Measurements from ENCODE around the gene PALS1. TPM values are rescaled to one million over a fixed set of nuclear protein-coding genes. Genes with fewer than 3 reads are reported as not detected.

The PALS1 gene
- total RNA-seq, 1 donor from 2014 or later: 30.1 TPM

DNA sequence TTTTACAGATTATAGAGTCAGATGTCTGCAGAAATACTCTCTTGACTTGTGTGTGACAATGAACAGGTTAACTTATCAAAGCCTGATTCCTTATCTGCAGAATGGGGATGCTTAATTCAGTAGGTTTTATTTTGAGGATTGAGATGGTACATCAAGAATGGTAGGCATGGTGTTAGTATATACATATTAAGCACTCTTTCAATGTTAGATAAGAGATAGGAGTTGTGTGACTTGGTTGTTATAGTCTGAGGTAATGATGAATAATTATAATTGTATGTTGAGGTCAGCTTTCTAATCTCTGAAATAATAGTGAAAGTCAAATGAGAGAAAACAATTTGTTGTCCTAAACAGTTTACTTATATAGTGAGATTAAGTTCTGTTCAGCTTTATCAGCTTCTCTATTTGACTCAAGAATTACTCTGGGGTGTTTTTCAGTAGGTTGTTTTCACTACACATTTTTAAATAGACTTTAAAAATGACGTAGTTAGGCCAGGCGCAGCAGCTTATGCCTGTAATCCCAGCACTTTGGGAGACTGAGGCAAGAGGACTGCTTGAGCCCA is 11.9 kb downstream of the PALS1 start:
- peaks cover 8% of the 10 kb centered on the region for H3K4me1 Mint-ChIP-seq (ENCODE audit: low read depth)
- TF ChIP-seq, protein P1, sequence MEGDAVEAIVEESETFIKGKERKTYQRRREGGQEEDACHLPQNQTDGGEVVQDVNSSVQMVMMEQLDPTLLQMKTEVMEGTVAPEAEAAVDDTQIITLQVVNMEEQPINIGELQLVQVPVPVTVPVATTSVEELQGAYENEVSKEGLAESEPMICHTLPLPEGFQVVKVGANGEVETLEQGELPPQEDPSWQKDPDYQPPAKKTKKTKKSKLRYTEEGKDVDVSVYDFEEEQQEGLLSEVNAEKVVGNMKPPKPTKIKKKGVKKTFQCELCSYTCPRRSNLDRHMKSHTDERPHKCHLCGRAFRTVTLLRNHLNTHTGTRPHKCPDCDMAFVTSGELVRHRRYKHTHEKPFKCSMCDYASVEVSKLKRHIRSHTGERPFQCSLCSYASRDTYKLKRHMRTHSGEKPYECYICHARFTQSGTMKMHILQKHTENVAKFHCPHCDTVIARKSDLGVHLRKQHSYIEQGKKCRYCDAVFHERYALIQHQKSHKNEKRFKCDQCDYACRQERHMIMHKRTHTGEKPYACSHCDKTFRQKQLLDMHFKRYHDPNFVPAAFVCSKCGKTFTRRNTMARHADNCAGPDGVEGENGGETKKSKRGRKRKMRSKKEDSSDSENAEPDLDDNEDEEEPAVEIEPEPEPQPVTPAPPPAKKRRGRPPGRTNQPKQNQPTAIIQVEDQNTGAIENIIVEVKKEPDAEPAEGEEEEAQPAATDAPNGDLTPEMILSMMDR (IDR thresholded peaks at IDR 0.05; ENCODE audit: unreplicated experiment): no peak
- H3K27me3 Mint-ChIP-seq: no peaks in the 10 kb centered on the region
- H3K9me3 Mint-ChIP-seq (ENCODE audit: low read depth): no peaks in the 10 kb centered on the region
- no peak overlapping the region for H3K4me3 Mint-ChIP-seq (ENCODE audit: low read depth)
- no peak for DNase-seq (ENCODE audit: low spot score, unreplicated experiment)
- no peak overlapping the region for H3K27ac Mint-ChIP-seq
- peaks cover 1% of the 10 kb centered on the region for H3K36me3 Mint-ChIP-seq (ENCODE audit: insufficient read depth)

DNA sequence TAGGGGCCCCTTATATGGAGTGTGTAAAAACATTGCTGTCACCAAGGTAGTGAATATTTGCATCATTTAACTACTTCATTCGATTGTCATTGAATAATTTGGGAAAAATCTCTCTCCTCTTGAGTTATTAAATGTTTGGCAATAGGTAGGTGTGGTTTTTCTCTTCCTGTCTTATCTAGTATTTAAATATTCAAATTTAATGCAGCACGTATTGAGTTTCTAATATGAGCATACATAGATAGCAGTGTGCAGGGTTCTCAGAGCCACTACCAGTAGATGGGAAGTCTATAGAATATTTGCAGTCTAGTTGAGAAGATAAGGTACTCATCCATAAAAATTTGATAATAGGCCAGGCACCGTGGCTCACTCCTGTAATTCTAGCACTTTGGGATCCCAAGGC is 16.7 kb downstream of the PALS1 start:
- DNase-seq (ENCODE audit: low spot score, unreplicated experiment): no peak
- H3K4me3 Mint-ChIP-seq (ENCODE audit: low read depth): no peak overlapping the region

DNA sequence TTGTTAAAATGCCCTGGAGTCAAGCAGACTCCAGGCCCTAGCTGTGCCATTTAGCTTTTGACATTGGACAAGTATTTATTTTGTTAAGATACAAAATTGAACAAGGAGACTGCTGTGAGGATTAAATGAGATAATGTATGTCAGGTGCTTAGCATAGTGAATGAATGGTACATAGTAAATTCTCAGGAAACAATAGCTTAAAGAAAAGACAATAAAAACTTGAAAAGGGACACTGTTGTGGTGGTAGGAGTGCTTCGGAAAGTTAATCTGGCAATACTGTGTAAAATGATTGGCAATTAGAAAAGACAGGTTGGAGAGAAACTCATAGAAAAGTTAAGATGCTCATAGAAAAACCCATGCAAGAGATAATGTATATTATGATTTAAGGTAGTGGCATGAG is 19.7 kb downstream of the PALS1 start:
- H3K27me3 Mint-ChIP-seq: no peaks in the 10 kb centered on the region
- H3K4me1 Mint-ChIP-seq (ENCODE audit: low read depth): peaks cover 7% of the 10 kb centered on the region
- no peak for DNase-seq (ENCODE audit: low spot score, unreplicated experiment)
- H3K36me3 Mint-ChIP-seq (ENCODE audit: insufficient read depth): no peaks in the 10 kb centered on the region
- H3K27ac Mint-ChIP-seq: no peak overlapping the region
- TF ChIP-seq, protein P1 (IDR thresholded peaks at IDR 0.05; ENCODE audit: unreplicated experiment): no peak
- no peak overlapping the region for H3K4me3 Mint-ChIP-seq (ENCODE audit: low read depth)
- no peaks in the 10 kb centered on the region for H3K9me3 Mint-ChIP-seq (ENCODE audit: low read depth)

More for the DNA sequence above, 16.7 kb downstream of the PALS1 start:
- Mint-ChIP-seq H3K9me3 (ENCODE audit: low read depth) (no peaks in the 10 kb centered on the region), H3K27ac (peak overlapping the region; percentile 50), H3K4me1 (ENCODE audit: low read depth) (peaks cover 10% of the 10 kb centered on the region), H3K36me3 (ENCODE audit: insufficient read depth) (no peaks in the 10 kb centered on the region), H3K27me3 (no peaks in the 10 kb centered on the region)
- TF ChIP-seq, protein P1 (IDR thresholded peaks at IDR 0.05; ENCODE audit: unreplicated experiment): no peak

DNA sequence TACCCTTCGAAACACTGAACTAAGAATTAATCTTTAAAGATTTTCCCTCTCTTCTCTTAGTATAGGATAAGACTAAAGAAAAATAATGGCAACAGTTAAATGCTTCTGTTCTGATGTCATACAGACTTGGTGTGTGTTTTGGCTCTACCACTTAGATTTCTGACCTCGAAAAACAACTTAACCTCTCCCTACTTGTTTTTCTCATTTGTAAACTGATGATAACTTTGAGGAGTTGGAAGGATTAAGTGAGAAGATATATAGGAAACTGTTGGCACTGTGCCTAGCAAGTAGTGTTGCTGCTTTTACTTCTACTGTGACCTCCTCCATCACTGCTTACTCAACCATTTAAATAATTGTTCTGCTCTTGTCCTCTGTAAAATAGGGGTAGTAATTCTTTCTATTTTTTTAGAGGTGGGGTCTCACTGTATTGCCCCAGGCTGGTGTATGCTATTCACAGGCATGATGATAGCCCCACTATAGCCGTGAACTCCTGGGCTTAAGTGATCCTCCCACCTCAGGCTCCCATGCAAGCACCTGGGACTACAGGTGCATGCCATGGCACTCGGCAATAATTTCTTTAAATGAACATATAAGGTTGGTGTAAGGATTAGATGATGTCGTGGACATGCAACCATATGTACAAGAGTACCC is 22.4 kb downstream of the PALS1 start:
- H3K9me3 Mint-ChIP-seq (ENCODE audit: low read depth): no peaks in the 10 kb centered on the region
- DNase-seq (ENCODE audit: low spot score, unreplicated experiment): no peak
- no peaks in the 10 kb centered on the region for H3K36me3 Mint-ChIP-seq (ENCODE audit: insufficient read depth)
- H3K4me3 Mint-ChIP-seq (ENCODE audit: low read depth): no peak overlapping the region
- TF ChIP-seq, protein P1 (IDR thresholded peaks at IDR 0.05; ENCODE audit: unreplicated experiment): no peak
- no peaks in the 10 kb centered on the region for H3K27me3 Mint-ChIP-seq
- H3K27ac Mint-ChIP-seq: no peak overlapping the region
- H3K4me1 Mint-ChIP-seq (ENCODE audit: low read depth): peaks cover 15% of the 10 kb centered on the region

DNA sequence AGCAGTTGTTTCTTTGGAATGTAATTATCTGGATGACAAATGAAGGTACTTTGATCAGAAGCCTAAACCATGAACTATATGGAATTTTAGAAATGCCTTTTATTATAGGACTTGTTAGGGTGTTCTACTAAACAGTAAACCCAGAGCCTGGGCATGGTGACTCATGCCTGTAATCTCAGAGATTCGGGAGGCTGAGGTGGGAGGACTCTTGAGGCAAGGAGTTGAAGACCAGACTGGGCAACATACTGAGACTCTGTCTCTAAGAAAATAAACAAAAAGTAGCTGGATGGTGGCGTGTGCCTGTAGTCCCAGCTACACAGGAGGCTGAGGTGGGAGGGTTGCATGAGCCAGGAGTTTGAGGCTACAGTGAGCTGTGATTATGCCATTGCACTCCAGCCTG is 23.9 kb downstream of the PALS1 start:
- Mint-ChIP-seq H3K4me3 (ENCODE audit: low read depth) (no peak overlapping the region), H3K27me3 (no peaks in the 10 kb centered on the region), H3K36me3 (ENCODE audit: insufficient read depth) (no peaks in the 10 kb centered on the region), H3K27ac (peak overlapping the region; percentile 43), H3K4me1 (ENCODE audit: low read depth) (peaks cover 30% of the 10 kb centered on the region), H3K9me3 (ENCODE audit: low read depth) (no peaks in the 10 kb centered on the region)
- TF ChIP-seq, protein P1 (IDR thresholded peaks at IDR 0.05; ENCODE audit: unreplicated experiment): no peak
- no peak for DNase-seq (ENCODE audit: low spot score, unreplicated experiment)

All from progenitor cell of endocrine pancreas (in vitro differentiated cells).